ENCODE results near the gene AHNAK2.
"Not testable (repeated sequence)": the region's sequence is repeated elsewhere in the genome, so short reads cannot be mapped to it uniquely, and the experiment has no call there.

AHNAK2 gene

GRCh38 chr14:104950701-104951100 lies 27.5 kb downstream of the AHNAK2 start:
- DNase-seq: not testable (repeated sequence)

GRCh38 chr14:104950021-104950420 lies 28.2 kb downstream of the AHNAK2 start:
- DNase-seq: no peak

GRCh38 chr14:104949406-104949955 lies 28.7 kb downstream of the AHNAK2 start:
- not testable (repeated sequence) for DNase-seq

GRCh38 chr14:104948736-104949031 lies 29.5 kb downstream of the AHNAK2 start:
- DNase-seq: no peak

GRCh38 chr14:104947881-104948735 lies 30.1 kb downstream of the AHNAK2 start:
- DNase-seq: not testable (repeated sequence)

- DNase-seq: not testable (repeated sequence)
These were observed 31.0 kb downstream of the AHNAK2 start for GRCh38 chr14:104947201-104947600.

- not testable (repeated sequence) for DNase-seq
These were observed 31.9 kb downstream of the AHNAK2 start for GRCh38 chr14:104945986-104946965.

GRCh38 chr14:104945266-104945665 lies 32.9 kb downstream of the AHNAK2 start:
- not testable (repeated sequence) for DNase-seq

GRCh38 chr14:104944436-104945205 lies 33.6 kb downstream of the AHNAK2 start:
- DNase-seq: not testable (repeated sequence)

- DNase-seq: not testable (repeated sequence)
These were observed 34.2 kb downstream of the AHNAK2 start for GRCh38 chr14:104944016-104944308.

GRCh38 chr14:104943216-104944015 lies 34.8 kb downstream of the AHNAK2 start:
- not testable (repeated sequence) for DNase-seq

GRCh38 chr14:104942586-104942985 lies 35.6 kb downstream of the AHNAK2 start:
- DNase-seq: no peak

GRCh38 chr14:104941508-104942365 lies 36.4 kb downstream of the AHNAK2 start:
- no peak for DNase-seq

GRCh38 chr14:104940526-104941150 lies 37.5 kb downstream of the AHNAK2 start:
- no peak for DNase-seq

GRCh38 chr14:104939666-104940410 lies 38.3 kb downstream of the AHNAK2 start:
- DNase-seq: no peak

- no peak for DNase-seq
These were observed 39.2 kb downstream of the AHNAK2 start for GRCh38 chr14:104938960-104939359.

- DNase-seq: no peak
These were observed 39.7 kb downstream of the AHNAK2 start for GRCh38 chr14:104938436-104938835.

GRCh38 chr14:104937694-104938365 lies 40.3 kb downstream of the AHNAK2 start:
- DNase-seq: no peak

GRCh38 chr14:104937161-104937560 lies 41.0 kb downstream of the AHNAK2 start:
- no peak for DNase-seq

Measured in CD4-positive, alpha-beta T cell treated with Interleukin-6 for 4 hours (primary cell).